ENCODE data around the gene ELAVL3.

ELAVL3 gene

GRCh38 chr19:11405846-11406643 lies 74.8 kb downstream of the ELAVL3 start:
- no peak for DNase-seq

- no peak for DNase-seq
Measured at GRCh38 chr19:11404588-11405222, 76.1 kb downstream of the ELAVL3 start.

- no peak for DNase-seq
Measured at GRCh38 chr19:11401808-11402543, 78.9 kb downstream of the ELAVL3 start.
